Keratinocyte (primary cell): ENCODE results near the gene AFMID. TPM values are rescaled to one million over a fixed set of nuclear protein-coding genes. Genes with fewer than 3 reads are reported as not detected.
A peak's percentile ranks its signal among the peaks of the same experiment; 100 is the strongest.
"Not testable (repeated sequence)": the region's sequence is repeated elsewhere in the genome, so short reads cannot be mapped to it uniquely, and the experiment has no call there.

Experiments
- DNase-seq: peaks from one replicate; pipeline ENCODE4 v3.0.0-alpha.2; 2011; ENCODE audit warnings: low read depth, missing footprints, low spot score
- FAIRE-seq: peaks from 2 replicates; lab custom pipeline; 2011; peaks lifted over from hg19 to GRCh38; lab: Jason Lieb, UNC
- H2AFZ ChIP-seq: 2 replicates; pipeline ENCODE4 v1.6.0; 2012; ENCODE audit warnings: low read length, control low read depth, inconsistent platforms; ENCODE audit not compliant: control insufficient read depth
- H3K27ac ChIP-seq: 2 replicates; pipeline ENCODE4 v1.5.1; 2011; ENCODE audit warnings: low read length; ENCODE audit not compliant: control insufficient read depth, insufficient read depth
- H3K27me3 ChIP-seq: 3 replicates; pipeline ENCODE4 v1.6.0; 2011; ENCODE audit warnings: low read length; ENCODE audit not compliant: control insufficient read depth, insufficient read depth; ENCODE audit errors: extremely low read depth
- H3K36me3 ChIP-seq, 2 experiments: 2 replicates in 1 of 2; 3 replicates in 1 of 2; pipeline ENCODE4 v1.5.1; 2011; ENCODE audit warnings: low read length in 2 of 2, mild to moderate bottlenecking in 1 of 2; ENCODE audit not compliant: control insufficient read depth in 2 of 2, insufficient read depth in 2 of 2; ENCODE audit errors: extremely low read depth in 1 of 2
- H3K4me1 ChIP-seq: 3 replicates; pipeline ENCODE4 v1.5.1; 2011; ENCODE audit warnings: low read length; ENCODE audit not compliant: control insufficient read depth, insufficient read depth; ENCODE audit errors: extremely low read depth
- H3K4me2 ChIP-seq: 3 replicates; pipeline ENCODE4 v1.6.0; 2011; ENCODE audit warnings: low read depth, low read length; ENCODE audit not compliant: control insufficient read depth, insufficient read depth; ENCODE audit errors: extremely low read depth
- H3K4me3 ChIP-seq, 3 experiments: fragments of 200-600 bp in 1 of 3; sonication (generic) in 1 of 3; 2 replicates in 2 of 3; 3 replicates in 1 of 3; pipeline ENCODE4 v1.5.1; 2011 to 2016; ENCODE audit warnings: low read length in 3 of 3, mild to moderate bottlenecking in 3 of 3, control low read depth in 2 of 3, inconsistent platforms in 1 of 3, low read depth in 1 of 3, mixed read lengths in 1 of 3, mixed run types in 1 of 3, moderate library complexity in 1 of 3; ENCODE audit not compliant: control insufficient read depth in 2 of 3, insufficient read depth in 2 of 3; ENCODE audit errors: extremely low read depth in 1 of 3
- H3K79me2 ChIP-seq: 2 replicates; pipeline ENCODE4 v1.6.0; 2012; ENCODE audit warnings: low read length; ENCODE audit not compliant: control insufficient read depth, insufficient read depth
- H3K9ac ChIP-seq: 3 replicates; pipeline ENCODE4 v1.6.0; 2011; ENCODE audit warnings: low read length; ENCODE audit not compliant: control insufficient read depth, insufficient read depth; ENCODE audit errors: extremely low read depth
- H3K9me1 ChIP-seq: 3 replicates; pipeline ENCODE4 v1.6.0; 2011; ENCODE audit warnings: low read length; ENCODE audit not compliant: control insufficient read depth, insufficient read depth; ENCODE audit errors: extremely low read depth
- H3K9me3 ChIP-seq: 2 replicates; pipeline ENCODE4 v1.5.1; 2012; ENCODE audit warnings: low read depth, low read length; ENCODE audit not compliant: control insufficient read depth
- H4K20me1 ChIP-seq: 3 replicates; pipeline ENCODE4 v1.6.0; 2011; ENCODE audit warnings: low read length; ENCODE audit not compliant: control insufficient read depth, insufficient read depth; ENCODE audit errors: extremely low read depth
- EZH2 ChIP-seq: IDR thresholded peaks from one replicate; pipeline ENCODE4 v1.6.1; 2012; ENCODE audit warnings: inconsistent platforms, mild to moderate bottlenecking, low read length, moderate library complexity
- dilution Hi-C: fragments of 300-500 bp; cut with MboI; formaldehyde crosslinking; loops from one replicate; pipeline ENCODE4 v1.7.0; 2020; ENCODE audit warnings: low sequenced_read_pairs; ENCODE audit not compliant: extremely low pct_ligation_motif_present
- polyA plus RNA-seq, 5 experiments: library from polyadenylated mRNA; depleted of rRNA in 3 of 5; stranded (reverse) in 3 of 5; stranded (forward) in 1 of 5; unstranded in 1 of 5; fragments of >200 nt; gene quantifications; 1 replicate in 1 of 5; 2 replicates in 3 of 5; 3 replicates in 1 of 5; pipeline versions ENCODE4 v1.2.1 to v1.2.3, GENCODE V29; 2011 to 2012; ENCODE audit warnings: missing spikeins in 2 of 5, low read depth in 1 of 5, low replicate concordance in 1 of 5
- TF ChIP-seq, protein P1 (sequence below), 3 experiments: IDR thresholded peaks in 1 of 3; conservative IDR thresholded peaks in 1 of 3; optimal IDR thresholded peaks in 1 of 3; 2 replicates in 2 of 3; 3 replicates in 1 of 3; pipeline versions ENCODE3 to v1.5.1; 2011; ENCODE audit warnings: low read length in 3 of 3, mild to moderate bottlenecking in 3 of 3, moderate library complexity in 2 of 3, control low read depth in 1 of 3, inconsistent platforms in 1 of 3; ENCODE audit not compliant: insufficient read depth in 2 of 3; ENCODE audit errors: extremely low read depth in 1 of 3

The AFMID gene
- polyA plus RNA-seq, 1 donor (not counting 4 experiments of a cell fraction or from before 2014, with no cell fraction given) = 21.6 TPM

DNA sequence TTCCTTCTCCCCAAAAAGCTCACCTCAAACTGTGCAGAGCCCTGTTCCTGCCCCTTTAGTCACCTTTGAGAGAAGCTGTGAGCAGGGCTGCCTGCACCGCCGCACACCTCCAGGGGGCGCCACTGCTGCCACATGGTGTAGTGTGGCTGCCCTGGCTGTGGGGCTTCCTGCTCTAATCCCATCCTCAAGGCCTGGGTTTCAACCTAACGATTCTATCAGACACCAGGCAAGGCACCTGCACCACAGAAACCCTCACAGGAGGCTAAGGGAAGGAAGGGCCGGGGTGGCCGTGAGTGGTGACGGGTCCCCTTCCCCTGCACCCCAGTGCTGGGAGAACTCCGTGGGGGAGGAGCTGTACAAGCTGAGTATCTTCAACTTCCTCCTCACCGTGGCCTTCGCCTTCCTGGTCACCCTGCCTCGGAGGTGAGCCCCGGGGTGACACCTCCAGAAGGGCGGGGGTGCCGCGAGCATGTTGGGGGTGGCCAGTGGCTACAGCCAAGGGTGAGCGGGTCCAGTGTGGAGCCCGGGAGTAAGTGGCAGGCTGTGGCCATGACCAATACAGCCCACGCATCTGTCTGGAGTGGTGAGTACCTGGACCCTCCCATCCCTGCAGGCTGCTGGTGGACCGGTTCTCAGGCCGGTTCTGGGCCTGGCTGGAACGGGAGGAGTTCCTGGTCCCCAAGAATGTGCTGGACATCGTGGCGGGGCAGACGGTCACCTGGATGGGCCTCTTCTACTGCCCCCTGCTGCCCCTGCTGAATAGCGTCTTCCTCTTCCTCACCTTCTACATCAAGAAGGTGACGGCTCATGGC, 49.6 kb upstream of the AFMID start:
- TF ChIP-seq, protein P1, sequence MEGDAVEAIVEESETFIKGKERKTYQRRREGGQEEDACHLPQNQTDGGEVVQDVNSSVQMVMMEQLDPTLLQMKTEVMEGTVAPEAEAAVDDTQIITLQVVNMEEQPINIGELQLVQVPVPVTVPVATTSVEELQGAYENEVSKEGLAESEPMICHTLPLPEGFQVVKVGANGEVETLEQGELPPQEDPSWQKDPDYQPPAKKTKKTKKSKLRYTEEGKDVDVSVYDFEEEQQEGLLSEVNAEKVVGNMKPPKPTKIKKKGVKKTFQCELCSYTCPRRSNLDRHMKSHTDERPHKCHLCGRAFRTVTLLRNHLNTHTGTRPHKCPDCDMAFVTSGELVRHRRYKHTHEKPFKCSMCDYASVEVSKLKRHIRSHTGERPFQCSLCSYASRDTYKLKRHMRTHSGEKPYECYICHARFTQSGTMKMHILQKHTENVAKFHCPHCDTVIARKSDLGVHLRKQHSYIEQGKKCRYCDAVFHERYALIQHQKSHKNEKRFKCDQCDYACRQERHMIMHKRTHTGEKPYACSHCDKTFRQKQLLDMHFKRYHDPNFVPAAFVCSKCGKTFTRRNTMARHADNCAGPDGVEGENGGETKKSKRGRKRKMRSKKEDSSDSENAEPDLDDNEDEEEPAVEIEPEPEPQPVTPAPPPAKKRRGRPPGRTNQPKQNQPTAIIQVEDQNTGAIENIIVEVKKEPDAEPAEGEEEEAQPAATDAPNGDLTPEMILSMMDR (optimal IDR thresholded peaks at IDR 0.05 in 1 of 3, IDR thresholded peaks at IDR 0.05 in 1 of 3, conservative IDR thresholded peaks at IDR 0.05 in 1 of 3; ENCODE audit: extremely low read depth in 1 of 3, insufficient read depth in 2 of 3, low read length in 3 of 3) = peak; percentile 66 to 72 (median 71)
- TF ChIP-seq EZH2 = no peak
- dilution Hi-C loops = no loop called here
- Histone ChIP-seq H4K20me1 (no peaks in the 10 kb centered on the region), H3K36me3 (no peaks in the 10 kb centered on the region), H3K9me3 (no peaks in the 10 kb centered on the region), H3K27ac (no peak overlapping the region), H2AFZ (no peak overlapping the region), H3K4me1 (peaks cover 25% of the 10 kb centered on the region), H3K4me3 (no peak overlapping the region), H3K79me2 (no peaks in the 10 kb centered on the region), H3K9ac (no peak overlapping the region), H3K4me2 (no peak overlapping the region), H3K9me1 (peaks cover 4% of the 10 kb centered on the region), H3K27me3 (peaks cover 14% of the 10 kb centered on the region)
- FAIRE-seq (no peak), DNase-seq (no peak)

DNA sequence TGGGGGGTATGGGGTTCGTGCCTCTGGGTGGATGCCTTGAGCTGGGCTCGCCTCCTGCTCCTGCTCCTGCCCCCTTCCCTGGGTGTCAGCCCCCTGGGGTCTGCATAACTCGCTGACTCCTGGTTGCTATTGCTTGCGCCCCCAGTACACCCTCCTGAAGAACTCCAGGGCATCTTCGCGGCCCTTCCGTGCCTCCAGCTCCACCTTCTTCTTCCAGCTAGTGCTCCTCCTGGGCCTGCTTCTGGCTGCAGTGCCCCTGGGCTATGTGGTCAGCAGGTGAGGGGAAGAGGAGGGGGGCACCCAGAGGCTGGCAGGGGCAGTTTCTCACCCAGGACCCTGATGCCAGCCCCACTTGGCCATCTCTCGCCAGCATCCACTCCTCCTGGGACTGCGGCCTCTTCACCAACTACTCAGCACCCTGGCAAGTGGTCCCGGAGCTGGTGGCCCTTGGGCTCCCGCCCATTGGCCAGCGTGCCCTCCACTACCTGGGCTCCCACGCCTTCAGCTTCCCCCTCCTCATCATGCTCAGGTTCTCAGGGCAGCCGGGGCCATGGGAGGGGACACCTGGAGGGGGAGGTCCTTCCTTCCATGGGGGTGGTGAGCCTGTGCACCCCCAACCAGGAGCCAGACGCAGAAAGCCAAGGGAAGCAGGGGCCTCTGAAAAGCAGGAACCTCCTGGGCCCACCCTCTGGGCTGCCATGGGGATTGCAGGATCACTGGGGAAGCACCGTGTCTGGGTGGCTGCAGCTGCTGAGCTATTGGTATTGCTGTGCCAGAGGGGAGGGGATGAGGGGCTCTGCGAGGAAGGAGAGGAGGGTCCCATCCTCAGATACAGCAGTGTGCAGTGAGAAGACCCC, 48.7 kb upstream of the AFMID start:
- DNase-seq (no peak), FAIRE-seq (no peak)
- Histone ChIP-seq H3K9me1 (peaks cover 4% of the 10 kb centered on the region), H3K27ac (no peak overlapping the region), H3K4me3 (no peak overlapping the region), H3K9ac (no peak overlapping the region), H3K4me1 (peaks cover 25% of the 10 kb centered on the region), H3K9me3 (no peaks in the 10 kb centered on the region), H3K27me3 (peaks cover 13% of the 10 kb centered on the region), H4K20me1 (no peaks in the 10 kb centered on the region), H3K36me3 (no peaks in the 10 kb centered on the region), H3K79me2 (no peaks in the 10 kb centered on the region), H2AFZ (no peak overlapping the region), H3K4me2 (no peak overlapping the region)
- TF ChIP-seq, protein P1 (optimal IDR thresholded peaks at IDR 0.05 in 1 of 3, IDR thresholded peaks at IDR 0.05 in 1 of 3, conservative IDR thresholded peaks at IDR 0.05 in 1 of 3; ENCODE audit: extremely low read depth in 1 of 3, insufficient read depth in 2 of 3, low read length in 3 of 3) = no peak
- no peak for TF ChIP-seq EZH2
- dilution Hi-C loops = no loop called here

DNA sequence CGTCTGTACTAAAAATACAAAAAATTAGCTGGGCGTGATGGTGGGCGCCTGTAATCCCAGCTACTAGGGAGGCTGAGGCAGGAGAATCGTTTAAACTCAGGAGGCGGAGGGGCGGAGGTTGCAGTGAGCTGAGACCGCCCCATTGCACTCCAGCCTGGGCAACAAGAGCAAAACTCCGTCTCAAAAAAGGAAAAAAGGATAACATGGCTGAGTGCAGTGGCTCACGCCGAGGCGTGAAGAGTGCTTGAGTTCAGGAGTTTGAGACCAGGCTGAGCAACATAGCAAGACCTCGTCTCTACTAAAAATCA, 47.3 kb upstream of the AFMID start:
- dilution Hi-C loops = not testable (repeated sequence)

More for the DNA sequence above, 47.3 kb upstream of the AFMID start:
- not testable (repeated sequence) for H3K27ac ChIP-seq, H2AFZ ChIP-seq, H3K4me2 ChIP-seq, FAIRE-seq, H3K79me2 ChIP-seq, H3K27me3 ChIP-seq, H4K20me1 ChIP-seq, H3K4me3 ChIP-seq, H3K9me3 ChIP-seq, DNase-seq, H3K9me1 ChIP-seq, H3K36me3 ChIP-seq
- Histone ChIP-seq H3K4me1 (peaks cover 35% of the 10 kb centered on the region), H3K9ac (peak overlapping the region; percentile 23)
